CD4-positive, alpha-beta T cell treated with Interferon gamma for 1 hour (primary cell): ENCODE results near the gene CCDC174.
A peak's percentile ranks its signal among the peaks of the same experiment; 100 is the strongest.
"Not testable (repeated sequence)": the region's sequence is repeated elsewhere in the genome, so short reads cannot be mapped to it uniquely, and the experiment has no call there.

Source experiments
- DNase-seq: peaks from one replicate; pipeline ENCODE4 v3.0.0-alpha.2; 2020

Gene CCDC174

GRCh38 chr3:14627815-14628214, 23.7 kb upstream of the CCDC174 start:
- no peak for DNase-seq

GRCh38 chr3:14628406-14628805, 23.2 kb upstream of the CCDC174 start:
- DNase-seq, result no peak

- no peak for DNase-seq
Measured at GRCh38 chr3:14630404-14631100, 21.0 kb upstream of the CCDC174 start.

- no peak for DNase-seq
Measured at GRCh38 chr3:14631101-14631497, 20.5 kb upstream of the CCDC174 start.

GRCh38 chr3:14631687-14632441, 19.7 kb upstream of the CCDC174 start:
- DNase-seq, result no peak

- DNase-seq, result no peak
Measured at GRCh38 chr3:14632442-14632930, 19.1 kb upstream of the CCDC174 start.

GRCh38 chr3:14633417-14633816, 18.1 kb upstream of the CCDC174 start:
- DNase-seq, result no peak

- DNase-seq, result peak; percentile 56
Measured at GRCh38 chr3:14633819-14634424, 17.6 kb upstream of the CCDC174 start.

- DNase-seq, result no peak
Measured at GRCh38 chr3:14634763-14635400, 16.7 kb upstream of the CCDC174 start.

- DNase-seq, result no peak
Measured at GRCh38 chr3:14636496-14637087, 15.0 kb upstream of the CCDC174 start.

- DNase-seq, result no peak
Measured at GRCh38 chr3:14640157-14640562, 11.4 kb upstream of the CCDC174 start.

GRCh38 chr3:14640734-14641133, 10.8 kb upstream of the CCDC174 start:
- no peak for DNase-seq

- no peak for DNase-seq
Measured at GRCh38 chr3:14641346-14641745, 10.2 kb upstream of the CCDC174 start.

- DNase-seq, result no peak
Measured at GRCh38 chr3:14645453-14645852, 6.1 kb upstream of the CCDC174 start.

GRCh38 chr3:14646131-14646573, 5.4 kb upstream of the CCDC174 start:
- no peak for DNase-seq

GRCh38 chr3:14646589-14647413, 4.8 kb upstream of the CCDC174 start:
- no peak for DNase-seq

GRCh38 chr3:14647976-14648955, 3.3 kb upstream of the CCDC174 start:
- no peak for DNase-seq

- DNase-seq, result no peak
Measured at GRCh38 chr3:14649466-14649865, 2.1 kb upstream of the CCDC174 start.

GRCh38 chr3:14650193-14650592, 1.4 kb upstream of the CCDC174 start:
- DNase-seq, result no peak

- not testable (repeated sequence) for DNase-seq
Measured at GRCh38 chr3:14652360-14652907, 872 bp downstream of the CCDC174 start.
